Transverse colon (tissue), 4 donors: ENCODE results near the gene PCBP3.

Source experiments
- CTCF ChIP-seq, 5 experiments: fragments of 200-600 bp in 3 of 5; fragments of 450-650 bp in 2 of 5; sonication (generic) in 3 of 5; IDR thresholded peaks; 1 replicate in 2 of 5; 2 replicates in 3 of 5; pipeline ENCODE4 v1.5.1; 2016 to 2017; ENCODE audit warnings: antibody characterized with exemption in 5 of 5, inconsistent platforms in 3 of 5, mild to moderate bottlenecking in 2 of 5, moderate library complexity in 1 of 5
- EP300 ChIP-seq: sonication (generic); formaldehyde crosslinking; IDR thresholded peaks from one replicate; pipeline ENCODE4 v1.6.1; 2017; ENCODE audit warnings: antibody characterized with exemption, low read depth
- POLR2A ChIP-seq: fragments of 450-650 bp; IDR thresholded peaks from one replicate; pipeline ENCODE4 v1.6.1; 2016; ENCODE audit warnings: antibody characterized with exemption, mild to moderate bottlenecking, moderate library complexity
- POLR2AphosphoS5 ChIP-seq, 3 donors: sonication (generic); formaldehyde crosslinking; IDR thresholded peaks; one replicate each; pipeline ENCODE4 v1.6.1; 2016; ENCODE audit warnings: antibody characterized with exemption in 3 of 3

DNA sequence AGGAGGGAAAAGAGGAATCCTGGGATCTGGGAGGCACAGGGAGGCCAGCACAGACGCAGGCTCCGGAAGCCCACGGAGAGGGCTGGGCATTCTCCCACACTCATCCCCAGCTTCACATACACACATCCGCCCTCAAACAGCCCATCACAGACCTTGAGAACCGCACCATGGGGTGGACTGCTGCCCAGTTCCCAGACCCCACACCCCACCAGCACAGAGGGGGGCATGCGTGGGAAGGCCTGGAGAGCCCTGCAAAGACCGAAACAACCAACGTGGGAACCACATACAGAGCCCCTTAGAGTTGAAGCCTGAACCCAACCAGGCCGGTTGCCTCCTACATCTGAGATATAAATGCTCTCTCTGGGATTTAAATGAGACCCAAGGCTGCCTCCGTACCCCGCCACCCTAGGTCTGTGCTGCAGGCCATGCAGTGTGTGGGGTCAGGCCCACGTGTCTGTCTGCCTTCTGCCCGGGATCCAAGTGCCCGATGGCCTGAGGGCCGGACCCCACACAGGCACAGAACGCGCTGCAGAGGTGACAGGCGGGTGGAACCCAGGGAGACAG lies 211.8 kb downstream of the PCBP3 start:
- TF ChIP-seq CTCF (IDR thresholded peaks at IDR 0.05) (no peak), POLR2AphosphoS5 (IDR thresholded peaks at IDR 0.05) (no peak), POLR2A (no peak), EP300 (no peak)
